Progenitor cell of endocrine pancreas (in vitro differentiated cells): ENCODE measurements around the gene MAGI1. TPM values are rescaled to one million over a fixed set of nuclear protein-coding genes. Genes with fewer than 3 reads are reported as not detected.
A peak's percentile ranks its signal among the peaks of the same experiment; 100 is the strongest.

Source experiments
- DNase-seq: peaks from one replicate; pipeline ENCODE4 v3.0.0; 2021; ENCODE audit warnings: low spot score; ENCODE audit not compliant: unreplicated experiment
- H3K27ac Mint-ChIP-seq: 2 replicates; pipeline ENCODE4 v1.8.0; 2021; ENCODE audit warnings: mild to moderate bottlenecking, moderate library complexity, mixed read lengths
- H3K27me3 Mint-ChIP-seq: 2 replicates; pipeline ENCODE4 v1.8.0; 2021; ENCODE audit warnings: mixed read lengths
- H3K36me3 Mint-ChIP-seq: 2 replicates; pipeline ENCODE4 v1.8.0; 2022; ENCODE audit warnings: mixed read lengths; ENCODE audit not compliant: insufficient read depth
- H3K4me1 Mint-ChIP-seq: 2 replicates; pipeline ENCODE4 v1.8.0; 2021; ENCODE audit warnings: low read depth, mixed read lengths
- H3K4me3 Mint-ChIP-seq: 2 replicates; pipeline ENCODE4 v1.8.0; 2021; ENCODE audit warnings: low read depth, mild to moderate bottlenecking, moderate library complexity, mixed read lengths
- H3K9me3 Mint-ChIP-seq: 2 replicates; pipeline ENCODE4 v1.8.0; 2021; ENCODE audit warnings: low read depth, mixed read lengths
- CTCF ChIP-seq: fragments of 200-600 bp; sonication (generic); IDR thresholded peaks from one replicate; pipeline ENCODE4 v1.5.0; 2021; ENCODE audit warnings: antibody characterized with exemption, mild to moderate bottlenecking; ENCODE audit not compliant: unreplicated experiment
- total RNA-seq: library from RNA; stranded (reverse); gene quantifications from 2 replicates; pipeline ENCODE4 v1.2.1, GENCODE V29; 2021

MAGI1 gene
- total RNA-seq, 1 donor from 2014 or later = 142 TPM

DNA sequence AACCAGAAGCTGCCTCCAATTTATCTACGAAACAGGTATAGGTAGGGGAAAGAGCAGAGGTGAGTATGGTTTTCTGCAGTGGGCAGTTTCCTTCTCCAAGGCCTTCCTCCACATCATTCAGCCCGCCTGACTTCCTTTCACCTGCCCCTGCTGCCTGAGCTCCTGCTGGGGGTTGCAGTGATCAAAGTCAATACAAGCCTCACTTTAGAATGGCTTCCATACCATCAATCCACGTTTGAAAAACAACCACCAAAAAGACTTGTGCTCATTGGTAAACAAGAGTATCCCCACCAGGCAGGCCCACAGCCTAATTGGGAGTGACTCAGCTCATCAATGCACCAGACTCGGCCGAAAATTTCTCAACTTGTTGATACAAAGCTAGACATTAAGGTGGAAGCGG is 159.9 kb downstream of the MAGI1 start:
- H3K27me3 Mint-ChIP-seq = no peaks in the 10 kb centered on the region
- peak overlapping the region; percentile 29 for H3K27ac Mint-ChIP-seq
- DNase-seq = no peak
- H3K4me3 Mint-ChIP-seq = no peak overlapping the region
- H3K4me1 Mint-ChIP-seq = peaks cover 41% of the 10 kb centered on the region
- H3K9me3 Mint-ChIP-seq = no peaks in the 10 kb centered on the region
- no peaks in the 10 kb centered on the region for H3K36me3 Mint-ChIP-seq
- no peak for TF ChIP-seq CTCF

DNA sequence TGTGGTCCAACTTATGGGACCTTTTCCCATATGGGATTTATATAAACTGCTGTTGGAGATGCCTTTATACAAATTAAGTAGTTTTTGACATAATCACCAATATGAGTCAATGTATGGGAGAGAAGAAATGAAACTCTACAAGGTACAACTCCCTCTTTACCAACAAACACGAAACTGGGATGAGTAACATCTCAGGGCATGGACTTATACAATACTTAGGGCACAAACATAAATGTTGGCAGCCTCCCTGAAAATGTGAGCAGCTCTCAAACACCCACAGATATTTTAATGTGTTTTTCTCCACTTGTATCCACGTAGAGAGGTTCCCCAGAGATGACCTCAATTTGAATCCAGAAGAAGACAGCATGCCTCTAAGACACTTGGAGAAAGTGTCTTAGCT is 161.6 kb downstream of the MAGI1 start:
- no peaks in the 10 kb centered on the region for H3K36me3 Mint-ChIP-seq
- H3K4me1 Mint-ChIP-seq = peaks cover 43% of the 10 kb centered on the region
- no peak for DNase-seq
- no peak overlapping the region for H3K4me3 Mint-ChIP-seq
- peak overlapping the region; percentile 71 for H3K27ac Mint-ChIP-seq
- no peaks in the 10 kb centered on the region for H3K9me3 Mint-ChIP-seq
- no peak for TF ChIP-seq CTCF
- no peaks in the 10 kb centered on the region for H3K27me3 Mint-ChIP-seq

DNA sequence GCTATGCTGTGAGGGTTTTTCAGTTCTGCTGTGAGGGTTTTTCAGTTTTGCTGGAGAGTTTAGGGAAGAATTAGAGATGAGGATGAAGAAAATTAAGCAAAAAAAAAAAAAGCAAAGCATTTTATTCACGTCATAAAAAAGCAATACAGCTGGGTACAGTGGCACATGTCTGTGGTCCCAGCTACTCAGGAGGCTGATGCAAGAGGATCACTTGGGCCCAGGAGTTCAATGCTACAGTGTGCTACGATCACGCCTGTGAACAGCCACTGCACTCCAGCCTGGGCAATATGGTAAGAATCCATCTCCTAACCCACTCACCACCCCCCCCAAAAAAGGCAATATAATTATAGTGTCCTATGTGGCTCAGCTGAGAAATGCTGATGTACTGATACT is 162.7 kb downstream of the MAGI1 start:
- peaks cover 51% of the 10 kb centered on the region for H3K4me1 Mint-ChIP-seq
- H3K4me3 Mint-ChIP-seq = no peak overlapping the region
- no peak for TF ChIP-seq CTCF
- peak overlapping the region; percentile 56 for H3K27ac Mint-ChIP-seq
- H3K36me3 Mint-ChIP-seq = no peaks in the 10 kb centered on the region
- DNase-seq = no peak
- H3K27me3 Mint-ChIP-seq = no peaks in the 10 kb centered on the region
- no peaks in the 10 kb centered on the region for H3K9me3 Mint-ChIP-seq

DNA sequence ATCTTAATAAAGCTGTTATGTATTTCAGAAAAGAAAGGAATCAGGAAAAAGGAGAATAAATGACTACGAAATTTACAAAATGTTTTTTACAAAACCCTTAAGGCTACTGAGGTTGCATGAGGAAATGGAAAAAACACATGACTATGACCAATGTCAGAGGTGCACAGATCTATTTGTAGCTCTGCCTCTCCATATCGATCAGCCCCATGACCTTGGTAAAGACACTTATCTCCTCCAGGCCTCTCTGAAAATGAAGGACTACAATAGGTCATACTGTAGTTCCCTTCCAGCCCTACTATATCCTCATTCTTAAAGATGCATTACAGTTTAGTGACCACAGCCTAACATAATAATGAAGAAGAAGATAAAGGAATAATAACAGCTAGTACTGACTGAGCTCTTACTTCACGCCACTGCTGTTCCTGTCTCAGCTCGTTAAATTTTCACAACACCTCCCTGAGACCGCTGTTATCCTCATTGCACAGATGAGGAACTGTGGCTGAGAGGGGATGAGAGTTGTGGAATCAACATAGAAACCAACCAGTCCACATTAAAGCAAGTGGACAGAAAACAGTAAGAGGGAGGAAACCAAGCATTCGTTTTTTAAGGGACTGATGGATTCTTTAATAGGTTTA is 163.2 kb downstream of the MAGI1 start:
- Mint-ChIP-seq H3K4me1 (peaks cover 53% of the 10 kb centered on the region), H3K27me3 (no peaks in the 10 kb centered on the region), H3K9me3 (no peaks in the 10 kb centered on the region), H3K36me3 (no peaks in the 10 kb centered on the region), H3K4me3 (no peak overlapping the region), H3K27ac (peak overlapping the region; percentile 56)
- TF ChIP-seq CTCF = no peak
- DNase-seq = no peak

- DNase-seq = no peak
- no peak for TF ChIP-seq CTCF
- H3K36me3 Mint-ChIP-seq = no peaks in the 10 kb centered on the region
- no peaks in the 10 kb centered on the region for H3K9me3 Mint-ChIP-seq
- no peak overlapping the region for H3K27ac Mint-ChIP-seq
- no peaks in the 10 kb centered on the region for H3K27me3 Mint-ChIP-seq
- H3K4me1 Mint-ChIP-seq = peaks cover 57% of the 10 kb centered on the region
- H3K4me3 Mint-ChIP-seq = no peak overlapping the region
Measured at GRCh38 chr3:65873869-65874268, 164.8 kb downstream of the MAGI1 start.
